OCI-LY3 (cell line): ENCODE measurements around the gene PFDN1.

ENCODE experiments used
- EZH2phosphoT487 ChIP-seq: fragments of 200-600 bp; shearing (Covaris generic); IDR thresholded peaks from 2 replicates; pipeline ENCODE4 v1.6.1; 2018; ENCODE audit warnings: antibody characterized with exemption, mixed run types, low read depth
- TF ChIP-seq, protein P1 (sequence below): fragments of 200-600, 300-600 bp; sonication (generic); IDR thresholded peaks from 2 replicates; pipeline ENCODE4 v1.5.1; 2014; ENCODE audit warnings: antibody characterized with exemption, low read length, low read depth

DNA sequence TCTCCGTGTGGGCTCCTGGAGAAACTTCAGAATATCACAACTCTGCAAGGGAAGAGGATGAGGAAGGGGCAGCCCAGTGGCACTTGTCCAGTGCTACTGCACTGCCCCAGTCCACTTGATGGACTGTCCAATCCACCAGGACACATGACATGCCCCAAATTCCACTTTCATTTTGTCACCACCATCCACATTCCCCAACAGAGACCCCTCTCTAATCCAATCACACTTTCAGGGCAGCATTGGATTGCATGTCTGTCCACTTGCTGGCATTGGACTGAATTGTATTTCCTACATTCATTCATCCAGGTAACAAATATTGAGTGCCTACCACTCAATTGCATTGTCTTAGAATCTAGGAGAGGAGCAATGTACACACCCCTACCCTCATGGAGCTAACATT, 28.7 kb upstream of the PFDN1 start:
- TF ChIP-seq, protein P1, sequence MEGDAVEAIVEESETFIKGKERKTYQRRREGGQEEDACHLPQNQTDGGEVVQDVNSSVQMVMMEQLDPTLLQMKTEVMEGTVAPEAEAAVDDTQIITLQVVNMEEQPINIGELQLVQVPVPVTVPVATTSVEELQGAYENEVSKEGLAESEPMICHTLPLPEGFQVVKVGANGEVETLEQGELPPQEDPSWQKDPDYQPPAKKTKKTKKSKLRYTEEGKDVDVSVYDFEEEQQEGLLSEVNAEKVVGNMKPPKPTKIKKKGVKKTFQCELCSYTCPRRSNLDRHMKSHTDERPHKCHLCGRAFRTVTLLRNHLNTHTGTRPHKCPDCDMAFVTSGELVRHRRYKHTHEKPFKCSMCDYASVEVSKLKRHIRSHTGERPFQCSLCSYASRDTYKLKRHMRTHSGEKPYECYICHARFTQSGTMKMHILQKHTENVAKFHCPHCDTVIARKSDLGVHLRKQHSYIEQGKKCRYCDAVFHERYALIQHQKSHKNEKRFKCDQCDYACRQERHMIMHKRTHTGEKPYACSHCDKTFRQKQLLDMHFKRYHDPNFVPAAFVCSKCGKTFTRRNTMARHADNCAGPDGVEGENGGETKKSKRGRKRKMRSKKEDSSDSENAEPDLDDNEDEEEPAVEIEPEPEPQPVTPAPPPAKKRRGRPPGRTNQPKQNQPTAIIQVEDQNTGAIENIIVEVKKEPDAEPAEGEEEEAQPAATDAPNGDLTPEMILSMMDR = no peak
- no peak for TF ChIP-seq EZH2phosphoT487
